SK-N-MC (cell line): ENCODE results near the gene ING3.

Source experiments
- FOXP2 ChIP-seq: optimal IDR thresholded peaks from 2 replicates; pipeline ENCODE3; 2011; ENCODE audit warnings: mild to moderate bottlenecking, moderate library complexity; ENCODE audit not compliant: insufficient read depth; ENCODE audit errors: extremely low read length, control extremely low read depth
- POLR2AphosphoS5 ChIP-seq: IDR thresholded peaks from 2 replicates; pipeline ENCODE4 v1.6.1; 2012; ENCODE audit warnings: mild to moderate bottlenecking, low read depth, low read length, borderline replicate concordance

GRCh38 chr7:121019018-121019417, 68.4 kb downstream of the ING3 start:
- no peak for TF ChIP-seq POLR2AphosphoS5
- TF ChIP-seq FOXP2: no peak
